ENCODE measurements around the gene GNAS-AS1.

GRCh38 chr20:58790454-58790853 is 60.2 kb downstream of the GNAS-AS1 start:
- TF ChIP-seq CTCF (IDR thresholded peaks at IDR 0.05) (no peak), POLR2A (IDR thresholded peaks at IDR 0.05) (no peak), EP300 (IDR thresholded peaks at IDR 0.05) (no peak)
